Neutrophil (primary cell): ENCODE data around the gene TLR9.

ENCODE experiments used
- H3K27ac ChIP-seq: fragments of 200-600 bp; sonication (generic); 2 replicates; pipeline ENCODE4 v1.5.1; 2016; ENCODE audit warnings: mild to moderate bottlenecking, moderate library complexity
- H3K27me3 ChIP-seq: fragments of 200-600 bp; sonication (generic); 2 replicates; pipeline ENCODE4 v1.6.0; 2016; ENCODE audit warnings: mild to moderate bottlenecking
- H3K36me3 ChIP-seq: fragments of 200-600 bp; sonication (generic); 2 replicates; pipeline ENCODE4 v1.5.1; 2017
- H3K4me1 ChIP-seq, 2 experiments: fragments of 200-600 bp in 1 of 2; sonication (generic) in 1 of 2; 1 replicate in 1 of 2; 2 replicates in 1 of 2; pipeline versions ENCODE4 v1.5.1 to v1.6.1; 2013 to 2016; ENCODE audit warnings: low read depth in 1 of 2, low read length in 1 of 2, mild to moderate bottlenecking in 1 of 2, moderate library complexity in 1 of 2; ENCODE audit not compliant: control insufficient read depth in 1 of 2, insufficient read depth in 1 of 2
- H3K4me3 ChIP-seq, 2 experiments: fragments of 200-600 bp in 1 of 2; sonication (generic) in 1 of 2; 1 replicate in 1 of 2; 2 replicates in 1 of 2; pipeline ENCODE4 v1.5.1; 2013 to 2016; ENCODE audit warnings: low read depth in 1 of 2, low read length in 1 of 2, mild to moderate bottlenecking in 1 of 2, moderate library complexity in 1 of 2
- H3K9me3 ChIP-seq: fragments of 200-600 bp; sonication (generic); 2 replicates; pipeline ENCODE4 v1.5.1; 2016
- TF ChIP-seq, protein P1 (sequence below): fragments of 200-600 bp; sonication (generic); IDR thresholded peaks from 2 replicates; pipeline ENCODE4 v1.5.1; 2016; ENCODE audit warnings: antibody characterized with exemption

Gene TLR9

DNA sequence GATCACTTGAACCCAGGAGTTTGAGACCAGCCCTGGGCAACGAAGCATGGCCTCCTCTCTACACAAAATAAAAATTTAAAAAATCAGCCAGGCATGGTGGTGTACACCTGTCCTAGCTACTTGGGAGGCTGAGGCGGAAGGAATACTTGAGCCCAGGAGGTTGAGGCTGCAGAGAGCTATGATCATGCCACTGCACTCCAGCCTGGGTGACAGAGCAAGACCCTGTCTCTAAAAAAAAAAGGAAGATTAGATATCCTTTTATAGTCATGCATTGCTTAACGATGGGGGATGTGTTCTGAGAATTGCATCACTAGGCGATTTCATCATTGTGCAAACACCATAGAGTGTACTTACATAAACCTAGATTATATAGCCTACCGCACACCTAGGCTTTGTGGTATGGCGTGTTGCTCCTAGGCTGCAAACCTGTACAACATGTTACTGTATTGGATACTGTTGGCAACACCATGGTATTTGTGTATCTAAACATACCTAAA lies 14.8 kb downstream of the TLR9 start:
- Histone ChIP-seq H3K4me3 (peak overlapping the region; percentile 25 to 37), H3K4me1 (peaks cover 44 to 62% of the 10 kb centered on the region in 2 experiments), H3K27ac (peak overlapping the region; percentile 88), H3K27me3 (no peaks in the 10 kb centered on the region), H3K36me3 (peaks cover 94% of the 10 kb centered on the region), H3K9me3 (no peaks in the 10 kb centered on the region)
- TF ChIP-seq, protein P1, sequence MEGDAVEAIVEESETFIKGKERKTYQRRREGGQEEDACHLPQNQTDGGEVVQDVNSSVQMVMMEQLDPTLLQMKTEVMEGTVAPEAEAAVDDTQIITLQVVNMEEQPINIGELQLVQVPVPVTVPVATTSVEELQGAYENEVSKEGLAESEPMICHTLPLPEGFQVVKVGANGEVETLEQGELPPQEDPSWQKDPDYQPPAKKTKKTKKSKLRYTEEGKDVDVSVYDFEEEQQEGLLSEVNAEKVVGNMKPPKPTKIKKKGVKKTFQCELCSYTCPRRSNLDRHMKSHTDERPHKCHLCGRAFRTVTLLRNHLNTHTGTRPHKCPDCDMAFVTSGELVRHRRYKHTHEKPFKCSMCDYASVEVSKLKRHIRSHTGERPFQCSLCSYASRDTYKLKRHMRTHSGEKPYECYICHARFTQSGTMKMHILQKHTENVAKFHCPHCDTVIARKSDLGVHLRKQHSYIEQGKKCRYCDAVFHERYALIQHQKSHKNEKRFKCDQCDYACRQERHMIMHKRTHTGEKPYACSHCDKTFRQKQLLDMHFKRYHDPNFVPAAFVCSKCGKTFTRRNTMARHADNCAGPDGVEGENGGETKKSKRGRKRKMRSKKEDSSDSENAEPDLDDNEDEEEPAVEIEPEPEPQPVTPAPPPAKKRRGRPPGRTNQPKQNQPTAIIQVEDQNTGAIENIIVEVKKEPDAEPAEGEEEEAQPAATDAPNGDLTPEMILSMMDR = no peak

DNA sequence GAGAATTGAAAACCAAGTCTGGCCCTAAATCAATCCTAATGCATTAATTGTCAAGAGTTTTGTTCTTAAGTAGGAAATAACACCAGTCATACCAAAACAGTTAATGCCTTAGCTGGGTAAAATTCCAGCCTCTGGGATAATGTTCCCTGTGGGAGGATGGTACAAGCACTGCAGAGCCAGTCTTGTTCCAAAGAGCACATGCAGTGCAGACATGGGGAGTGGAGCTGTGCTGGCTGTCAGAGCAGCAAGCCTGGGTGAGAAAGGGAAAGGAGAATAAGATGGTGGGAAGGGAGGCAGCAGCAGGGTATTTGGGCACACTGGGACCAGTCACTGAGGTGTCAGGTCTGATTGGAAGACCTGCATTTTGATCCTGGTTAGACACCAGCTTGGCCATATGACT lies 15.4 kb downstream of the TLR9 start:
- H3K27ac ChIP-seq = peak overlapping the region; percentile 88
- peaks cover 94% of the 10 kb centered on the region for H3K36me3 ChIP-seq
- peaks cover 49 to 63% of the 10 kb centered on the region in 2 experiments for H3K4me1 ChIP-seq
- H3K27me3 ChIP-seq = no peaks in the 10 kb centered on the region
- H3K9me3 ChIP-seq = no peaks in the 10 kb centered on the region
- TF ChIP-seq, protein P1 = no peak
- peak overlapping the region; percentile 25 to 37 for H3K4me3 ChIP-seq

DNA sequence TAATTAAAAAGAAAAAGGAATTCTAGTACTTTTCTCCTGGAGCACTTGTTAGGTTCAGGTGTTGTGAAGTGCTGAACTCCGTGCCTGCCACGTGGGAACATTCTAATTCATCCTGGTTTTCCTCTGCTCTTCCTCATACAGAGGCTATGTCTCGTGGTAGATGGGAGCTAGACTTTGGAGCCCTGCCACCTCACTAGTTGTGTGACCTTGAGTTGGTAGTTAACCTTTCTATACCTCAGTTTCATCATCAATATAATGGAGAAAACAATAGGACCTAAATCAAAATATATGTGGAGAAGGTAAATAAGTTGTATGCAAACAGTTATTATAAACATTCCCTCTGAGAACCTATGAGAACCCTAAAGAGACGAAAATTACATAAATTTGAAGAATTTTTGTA lies 16.9 kb downstream of the TLR9 start:
- Histone ChIP-seq H3K9me3 (no peaks in the 10 kb centered on the region), H3K4me3 (no peak overlapping the region), H3K27ac (peak overlapping the region; percentile 88), H3K27me3 (no peaks in the 10 kb centered on the region), H3K4me1 (peaks cover 62 to 66% of the 10 kb centered on the region in 2 experiments), H3K36me3 (peaks cover 94% of the 10 kb centered on the region)
- TF ChIP-seq, protein P1 = no peak

DNA sequence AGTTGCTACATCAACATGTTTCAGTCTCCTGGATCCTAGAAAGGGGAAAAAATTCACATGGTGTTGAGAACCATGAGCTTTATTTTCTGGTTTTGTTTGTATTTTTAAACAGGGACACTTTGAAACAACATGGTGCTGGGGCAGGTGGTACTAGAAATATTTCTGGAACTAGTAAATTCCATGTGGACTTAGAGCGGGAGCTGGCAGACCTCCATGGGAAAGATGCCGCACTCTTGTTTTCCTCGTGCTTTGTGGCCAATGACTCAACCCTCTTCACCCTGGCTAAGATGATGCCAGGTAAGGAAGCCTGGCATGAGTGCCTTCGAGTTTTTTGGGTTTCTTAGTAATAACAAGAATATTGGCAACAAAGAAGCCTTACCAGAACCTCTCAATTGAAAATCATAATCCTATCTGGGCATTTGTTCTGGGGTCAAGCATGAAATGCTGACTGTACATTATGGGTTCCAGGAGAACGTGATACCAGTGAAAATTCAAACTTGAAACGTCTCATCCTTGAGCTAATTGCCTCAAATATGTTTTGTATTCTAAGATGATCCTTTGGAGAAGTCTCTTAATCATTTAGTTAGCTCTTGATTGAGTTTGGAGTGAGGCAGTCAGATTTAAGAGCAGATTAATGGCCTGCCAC lies 19.6 kb downstream of the TLR9 start:
- no peak overlapping the region for H3K4me3 ChIP-seq
- H3K36me3 ChIP-seq = peaks cover 82% of the 10 kb centered on the region
- TF ChIP-seq, protein P1 = no peak
- H3K27me3 ChIP-seq = no peaks in the 10 kb centered on the region
- H3K27ac ChIP-seq = peak overlapping the region; percentile 89
- no peaks in the 10 kb centered on the region for H3K9me3 ChIP-seq
- peaks cover 70 to 71% of the 10 kb centered on the region in 2 experiments for H3K4me1 ChIP-seq

DNA sequence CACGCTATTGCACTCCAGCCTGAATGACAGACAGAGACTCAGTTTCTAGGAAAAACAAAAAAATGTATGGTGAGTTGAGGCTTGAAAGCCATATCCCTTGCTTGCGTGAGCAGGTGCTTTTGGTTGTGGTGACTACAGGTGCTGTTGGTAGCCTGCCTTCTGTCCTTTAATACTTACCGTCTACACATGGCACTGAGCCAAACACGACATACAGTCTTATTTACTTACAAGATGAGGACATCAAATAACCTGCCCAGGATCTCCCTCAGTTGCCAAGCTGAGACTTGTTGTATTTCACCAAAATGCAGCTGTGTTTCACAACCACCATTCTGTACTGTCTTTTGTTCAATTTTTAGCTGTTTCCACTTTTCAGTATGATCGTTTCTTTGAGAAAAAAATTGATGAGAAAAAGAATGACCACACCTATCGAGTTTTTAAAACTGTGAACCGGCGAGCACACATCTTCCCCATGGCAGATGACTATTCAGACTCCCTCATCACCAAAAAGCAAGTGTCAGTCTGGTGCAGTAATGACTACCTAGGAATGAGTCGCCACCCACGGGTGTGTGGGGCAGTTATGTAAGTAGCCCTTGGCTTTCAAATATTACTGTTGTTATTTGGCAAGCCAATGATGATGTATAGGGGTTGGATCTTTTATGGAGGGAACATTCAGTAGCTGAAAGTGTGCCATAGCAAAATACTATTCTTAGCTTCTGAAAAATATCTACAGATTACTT lies 20.9 kb downstream of the TLR9 start:
- H3K4me1 ChIP-seq = peaks cover 70 to 71% of the 10 kb centered on the region in 2 experiments
- H3K36me3 ChIP-seq = peaks cover 81% of the 10 kb centered on the region
- H3K4me3 ChIP-seq = peak overlapping the region in 1 of 2 experiments; percentile 2
- no peaks in the 10 kb centered on the region for H3K27me3 ChIP-seq
- H3K27ac ChIP-seq = peak overlapping the region; percentile 89
- no peaks in the 10 kb centered on the region for H3K9me3 ChIP-seq
- TF ChIP-seq, protein P1 = no peak
